IPS DF 19.7 (cell line): ENCODE results near the gene ZNF79.

ENCODE experiments used
- DNase-seq: peaks from one replicate; pipeline ENCODE4 v3.0.0-alpha.2; 2013; ENCODE audit warnings: low read depth, low spot score

ZNF79 gene

GRCh38 chr9:127398275-127398647, 25.9 kb upstream of the ZNF79 start:
- DNase-seq = no peak

GRCh38 chr9:127398715-127399400, 25.3 kb upstream of the ZNF79 start:
- DNase-seq = no peak

GRCh38 chr9:127399736-127400269, 24.4 kb upstream of the ZNF79 start:
- no peak for DNase-seq

- DNase-seq = no peak
Measured at GRCh38 chr9:127402401-127403090, 21.6 kb upstream of the ZNF79 start.

GRCh38 chr9:127403507-127404192, 20.5 kb upstream of the ZNF79 start:
- DNase-seq = no peak

- DNase-seq = no peak
Measured at GRCh38 chr9:127404631-127405030, 19.6 kb upstream of the ZNF79 start.

- DNase-seq = no peak
Measured at GRCh38 chr9:127405344-127406125, 18.6 kb upstream of the ZNF79 start.

GRCh38 chr9:127406799-127407491, 17.2 kb upstream of the ZNF79 start:
- DNase-seq = no peak

- DNase-seq = no peak
Measured at GRCh38 chr9:127407492-127407843, 16.7 kb upstream of the ZNF79 start.

- DNase-seq = no peak
Measured at GRCh38 chr9:127411122-127411521, 13.1 kb upstream of the ZNF79 start.

- no peak for DNase-seq
Measured at GRCh38 chr9:127415141-127415540, 9.0 kb upstream of the ZNF79 start.

- DNase-seq = no peak
Measured at GRCh38 chr9:127415657-127416056, 8.5 kb upstream of the ZNF79 start.

GRCh38 chr9:127417131-127418036, 6.8 kb upstream of the ZNF79 start:
- DNase-seq = no peak

GRCh38 chr9:127418037-127418471, 6.1 kb upstream of the ZNF79 start:
- peak; percentile 70 for DNase-seq

GRCh38 chr9:127419348-127419747, 4.8 kb upstream of the ZNF79 start:
- no peak for DNase-seq

GRCh38 chr9:127421057-127421456, 3.1 kb upstream of the ZNF79 start:
- no peak for DNase-seq

GRCh38 chr9:127422133-127422782, 1.9 kb upstream of the ZNF79 start:
- DNase-seq = no peak

GRCh38 chr9:127422787-127423186, 1.4 kb upstream of the ZNF79 start:
- no peak for DNase-seq

GRCh38 chr9:127423476-127423933, 677 bp upstream of the ZNF79 start:
- no peak for DNase-seq

GRCh38 chr9:127424676-127424999, 456 bp downstream of the ZNF79 start:
- DNase-seq = no peak
